GM19372 (cell line): Measurements from ENCODE around the gene MYT1.
"Not testable (repeated sequence)": the region's sequence is repeated elsewhere in the genome, so short reads cannot be mapped to it uniquely, and the experiment has no call there.

ENCODE experiments used
- ATAC-seq: cut with Tn5 transposase; IDR thresholded peaks from one replicate; pipeline ENCODE4 v1.9.1; 2021; ENCODE audit warnings: mild to moderate bottlenecking, low read depth, moderate library complexity; ENCODE audit not compliant: unreplicated experiment

The MYT1 gene

DNA sequence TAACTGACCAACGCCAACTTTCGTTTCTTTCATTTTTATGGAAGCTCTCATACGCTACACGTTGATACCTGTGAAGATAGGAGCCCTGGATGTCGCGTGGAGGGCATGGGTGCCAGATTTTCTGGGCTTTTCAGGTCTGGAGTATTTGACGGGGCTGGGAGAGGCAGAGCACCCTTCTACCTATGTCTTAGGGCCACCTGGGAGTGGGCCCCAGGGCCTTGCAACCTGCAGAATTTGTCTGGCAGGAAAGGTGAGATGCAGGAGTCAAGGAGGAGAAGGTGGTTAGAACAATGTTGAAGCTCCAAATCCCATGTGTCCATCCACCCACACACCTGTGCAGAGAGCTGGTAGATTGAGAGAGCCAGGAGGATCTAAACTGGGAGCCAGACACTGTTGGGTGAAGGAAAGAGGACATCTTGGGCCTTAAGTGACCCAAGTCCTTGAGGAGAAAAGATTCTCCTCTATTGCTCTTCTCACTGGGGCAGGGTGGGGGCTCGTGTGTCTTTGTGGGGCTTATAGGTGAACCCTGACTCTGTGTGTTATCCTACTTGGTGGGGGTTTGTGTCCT is 63.9 kb downstream of the MYT1 start:
- no peak for ATAC-seq

DNA sequence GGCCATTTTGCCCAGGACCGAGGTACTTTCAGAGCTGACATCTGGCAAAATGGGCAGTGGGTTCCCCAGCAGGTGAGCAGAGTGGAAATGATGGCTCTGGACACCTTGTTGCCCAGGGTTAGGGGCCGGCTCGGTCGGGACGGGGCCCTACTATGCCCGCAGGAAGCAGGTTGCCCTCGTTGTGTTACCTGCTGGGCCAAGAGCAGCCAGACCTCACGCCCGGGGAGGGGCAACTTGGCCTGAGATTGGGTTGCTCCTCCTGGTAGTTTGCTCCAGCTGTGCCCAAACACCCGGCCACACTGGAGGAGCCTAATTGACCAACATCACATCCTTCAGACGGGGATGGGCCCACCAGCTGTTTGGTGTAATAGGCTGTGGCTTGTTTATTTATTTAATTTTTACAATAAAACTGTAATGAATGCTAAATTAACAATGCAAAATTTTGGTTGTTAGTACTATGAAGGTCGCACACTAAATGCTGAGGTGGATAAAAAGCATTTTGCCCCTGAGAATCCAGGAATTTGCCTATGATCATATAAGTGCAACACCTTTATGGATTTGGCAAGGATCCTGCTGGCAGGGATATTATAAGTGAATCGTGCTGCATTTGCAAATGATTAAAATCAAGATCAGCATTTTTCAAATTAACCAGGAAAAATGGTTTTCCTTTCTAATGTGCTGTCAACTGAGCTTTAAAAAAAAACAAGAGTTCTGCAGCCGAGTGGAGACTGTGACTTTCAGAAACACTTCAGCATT is 64.7 kb downstream of the MYT1 start:
- ATAC-seq = no peak

DNA sequence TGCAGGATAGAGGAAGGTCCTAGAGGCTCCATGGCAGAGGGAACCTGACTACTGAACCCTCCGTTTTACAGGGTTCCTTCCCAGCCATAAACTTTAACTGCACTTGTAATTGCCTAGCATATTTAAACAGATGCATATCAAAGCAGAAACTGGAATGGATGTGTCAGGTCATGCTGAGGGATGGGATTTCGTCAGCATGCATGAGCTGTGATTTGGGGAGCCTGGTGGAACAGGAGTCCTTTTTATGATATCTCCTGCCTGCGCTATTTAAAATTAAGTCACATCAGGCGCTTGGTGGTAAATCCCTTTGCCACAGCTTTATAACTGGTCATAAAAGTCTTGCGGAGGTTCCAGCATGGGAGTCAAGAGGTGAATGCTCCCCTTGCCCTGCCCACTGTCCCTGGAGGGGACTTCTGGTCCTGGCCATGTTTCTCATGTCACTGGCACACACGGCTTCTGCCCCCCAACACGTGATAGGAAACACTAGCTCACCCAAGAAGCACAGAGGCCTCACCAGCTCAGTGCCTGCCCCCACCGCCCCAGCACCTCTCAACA is 65.3 kb downstream of the MYT1 start:
- no peak for ATAC-seq

DNA sequence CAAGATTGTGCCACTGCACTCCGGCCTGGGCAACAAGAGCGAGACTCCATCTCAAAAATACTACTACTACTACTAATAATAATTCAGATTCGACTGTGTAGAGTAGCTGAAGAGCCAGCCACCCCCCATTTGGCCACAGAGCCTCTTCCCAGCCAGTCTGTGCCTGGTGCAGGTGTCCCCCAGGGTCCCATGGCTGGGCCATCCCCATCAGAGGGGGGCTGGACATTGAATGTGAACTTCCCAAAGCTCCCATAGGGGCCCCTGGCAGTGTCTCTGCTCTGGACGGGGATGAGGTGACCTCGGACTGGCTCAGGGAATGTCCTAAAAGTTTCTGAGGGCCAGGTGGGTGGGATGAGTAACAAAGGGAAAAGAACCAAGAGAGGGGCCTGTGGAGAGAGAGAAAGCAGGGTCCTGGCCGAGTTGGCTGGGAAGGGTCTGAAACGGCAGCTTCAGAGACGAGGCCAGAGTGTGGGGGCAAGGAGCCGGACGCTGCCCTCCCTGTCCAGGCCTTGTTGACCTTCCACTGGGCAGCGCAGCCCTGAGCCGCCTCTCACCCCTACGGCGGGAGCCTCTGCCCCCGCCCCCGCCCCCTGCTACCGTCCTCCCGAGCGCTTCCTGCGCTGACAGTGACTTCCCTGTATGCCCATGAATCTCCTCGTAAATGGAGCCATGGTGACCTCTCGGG is 66.4 kb downstream of the MYT1 start:
- no peak for ATAC-seq

DNA sequence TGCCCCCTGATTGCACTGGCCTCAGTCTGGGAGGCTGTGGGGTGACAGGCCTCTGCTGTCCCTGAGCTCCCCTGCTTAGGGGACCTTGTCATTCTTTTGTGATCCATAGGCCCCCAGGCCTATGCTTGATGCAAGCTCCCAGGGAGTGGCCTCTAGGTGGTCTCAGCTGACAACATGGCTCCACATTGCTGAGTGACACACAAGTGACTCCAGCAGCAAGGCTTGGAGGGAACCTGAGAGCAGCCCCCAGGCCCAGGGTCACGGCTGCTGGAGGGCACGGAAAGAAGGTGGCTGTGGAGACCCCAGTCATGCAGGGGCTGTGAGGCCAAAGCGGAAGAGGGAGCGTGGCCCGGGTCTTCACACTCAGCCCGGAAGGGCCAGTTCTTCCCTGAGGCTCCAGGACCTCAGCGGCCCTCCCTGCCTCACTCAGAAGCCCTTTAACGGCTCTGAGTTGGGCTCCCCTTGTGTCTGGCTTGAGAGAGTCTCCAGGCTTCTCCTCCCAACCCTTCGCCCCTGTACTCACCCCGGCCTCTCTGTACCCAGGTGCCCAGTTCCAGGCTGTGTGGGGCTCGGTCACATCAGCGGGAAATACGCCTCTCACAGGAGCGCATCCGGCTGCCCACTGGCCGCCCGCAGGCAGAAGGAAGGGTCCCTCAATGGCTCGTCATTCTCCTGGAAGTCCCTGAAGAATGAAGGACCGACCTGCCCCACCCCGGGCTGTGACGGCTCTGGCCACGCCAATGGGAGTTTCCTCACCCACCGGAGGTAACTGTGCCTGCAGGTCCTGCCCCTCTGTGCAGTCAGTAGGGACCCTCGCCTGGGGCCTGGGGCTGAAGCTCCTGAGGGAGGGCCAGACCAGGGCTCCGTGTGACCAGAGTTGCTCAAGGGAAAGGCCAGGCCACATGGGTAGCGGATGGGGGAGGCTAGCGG is 67.6 kb downstream of the MYT1 start:
- ATAC-seq = no peak

DNA sequence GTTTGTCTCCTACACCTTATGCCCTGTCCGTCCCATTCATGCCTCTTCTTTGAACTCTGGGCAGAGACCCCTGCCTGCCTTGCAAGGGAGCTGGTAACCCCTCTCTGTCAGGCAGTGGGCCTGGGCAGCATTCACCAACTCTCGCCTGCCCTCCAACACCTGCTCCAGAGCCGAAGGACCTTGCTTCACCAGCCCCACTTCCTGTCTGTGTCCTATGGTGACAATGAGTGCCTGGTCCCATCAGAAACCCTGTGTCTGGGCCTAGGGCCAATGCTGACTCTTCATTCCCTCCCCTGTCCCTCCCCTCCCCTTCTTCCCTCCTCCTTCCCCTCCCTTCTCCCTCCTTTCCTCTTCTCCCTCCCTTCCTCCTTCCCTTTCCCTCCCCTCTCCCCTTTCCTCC is 68.5 kb downstream of the MYT1 start:
- ATAC-seq = no peak

- no peak for ATAC-seq
These were observed 69.5 kb downstream of the MYT1 start for GRCh38 chr20:64233725-64234124.

- no peak for ATAC-seq
These were observed 70.1 kb downstream of the MYT1 start for GRCh38 chr20:64234291-64234791.

DNA sequence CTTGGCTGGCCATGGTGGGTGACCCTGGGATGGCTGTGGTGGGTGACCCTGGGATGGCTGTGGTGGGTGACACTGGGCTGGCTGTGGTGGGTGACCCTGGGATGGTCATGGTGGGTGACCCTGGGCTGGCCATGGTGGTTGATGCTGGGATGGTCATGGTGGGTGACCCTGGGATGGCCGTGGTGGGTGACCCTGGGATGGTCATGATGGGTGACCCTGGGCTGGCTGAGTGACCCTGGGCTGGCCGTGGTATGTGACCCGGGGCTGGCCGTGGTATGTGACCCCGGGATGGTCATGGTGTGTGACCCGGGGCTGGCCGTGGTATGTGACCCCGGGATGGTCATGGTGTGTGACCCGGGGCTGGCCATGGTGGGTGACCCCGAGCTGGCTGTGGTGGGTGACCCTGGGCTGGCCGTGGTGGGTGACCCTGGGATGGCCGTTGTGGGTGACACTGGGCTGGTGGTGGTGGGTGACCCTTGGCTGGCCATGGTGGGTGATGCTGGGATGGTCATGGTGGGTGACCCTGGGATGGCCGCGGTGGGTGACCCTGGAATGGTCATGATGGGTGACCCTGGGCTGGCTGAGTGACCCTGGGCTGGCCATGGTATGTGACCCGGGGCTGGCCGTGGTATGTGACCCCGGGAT is 70.8 kb downstream of the MYT1 start:
- not testable (repeated sequence) for ATAC-seq

DNA sequence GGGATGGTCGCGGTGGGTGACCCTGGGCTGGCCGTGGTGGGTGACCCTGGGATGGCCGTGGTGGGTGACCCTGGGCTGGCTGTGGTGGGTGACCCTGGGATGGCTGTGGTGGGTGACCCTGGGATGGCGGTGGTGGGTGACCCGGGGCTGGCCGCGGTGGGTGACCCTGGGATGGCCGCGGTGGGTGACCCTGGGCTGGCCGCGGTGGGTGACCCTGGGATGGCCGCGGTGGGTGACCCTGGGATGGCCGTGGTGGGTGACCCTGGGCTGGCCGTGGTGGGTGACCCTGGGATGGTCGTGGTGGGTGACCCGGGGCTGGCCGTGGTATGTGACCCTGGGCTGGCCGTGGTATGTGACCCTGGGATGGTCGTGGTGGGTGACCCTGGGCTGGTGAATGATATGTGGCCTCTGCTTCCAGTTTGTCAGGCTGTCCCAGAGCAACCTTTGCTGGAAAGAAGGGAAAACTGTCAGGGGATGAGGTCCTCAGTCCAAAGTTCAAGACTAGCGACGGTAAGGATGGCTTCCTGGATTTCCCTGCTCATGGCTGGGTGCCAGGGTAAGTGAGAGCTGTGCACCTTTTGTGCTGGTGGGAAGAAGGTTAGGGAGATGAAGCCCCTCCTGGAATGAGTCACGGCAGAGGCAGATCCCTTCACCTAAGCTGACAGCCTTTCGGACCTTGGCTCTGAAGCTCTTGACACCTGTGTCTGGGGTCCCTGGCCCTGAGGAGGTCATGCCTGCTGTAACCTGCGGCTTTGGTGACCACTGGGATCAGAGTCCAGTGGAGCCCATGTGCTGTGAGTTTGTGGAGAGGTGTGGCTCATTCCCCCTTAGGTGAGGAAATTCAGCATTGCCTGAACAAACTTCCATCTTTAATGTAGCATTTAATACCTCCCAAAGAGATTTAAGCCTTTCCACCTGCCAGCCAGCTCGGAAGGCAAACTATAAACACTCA is 72.2 kb downstream of the MYT1 start:
- ATAC-seq = no peak

DNA sequence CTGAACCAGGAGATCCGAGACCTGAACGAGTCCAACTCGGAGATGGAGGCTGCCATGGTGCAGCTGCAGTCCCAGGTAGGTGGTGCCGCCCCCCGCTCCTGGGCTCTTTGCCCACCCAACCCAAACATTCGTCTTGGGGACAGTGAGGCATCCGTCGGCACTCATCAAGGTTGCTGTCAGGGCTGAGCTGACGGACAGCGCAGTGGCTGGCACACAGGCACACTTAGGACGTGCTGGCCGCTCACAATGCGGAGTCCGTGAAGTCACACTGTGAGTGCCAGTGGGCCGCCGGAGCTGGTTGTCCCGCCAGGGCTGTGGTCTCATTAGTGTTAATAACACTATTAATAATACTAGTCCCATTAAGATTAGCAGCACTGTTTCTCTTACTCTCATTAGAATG is 73.1 kb downstream of the MYT1 start:
- no peak for ATAC-seq

- no peak for ATAC-seq
These were observed 74.0 kb downstream of the MYT1 start for GRCh38 chr20:64238115-64238825.

DNA sequence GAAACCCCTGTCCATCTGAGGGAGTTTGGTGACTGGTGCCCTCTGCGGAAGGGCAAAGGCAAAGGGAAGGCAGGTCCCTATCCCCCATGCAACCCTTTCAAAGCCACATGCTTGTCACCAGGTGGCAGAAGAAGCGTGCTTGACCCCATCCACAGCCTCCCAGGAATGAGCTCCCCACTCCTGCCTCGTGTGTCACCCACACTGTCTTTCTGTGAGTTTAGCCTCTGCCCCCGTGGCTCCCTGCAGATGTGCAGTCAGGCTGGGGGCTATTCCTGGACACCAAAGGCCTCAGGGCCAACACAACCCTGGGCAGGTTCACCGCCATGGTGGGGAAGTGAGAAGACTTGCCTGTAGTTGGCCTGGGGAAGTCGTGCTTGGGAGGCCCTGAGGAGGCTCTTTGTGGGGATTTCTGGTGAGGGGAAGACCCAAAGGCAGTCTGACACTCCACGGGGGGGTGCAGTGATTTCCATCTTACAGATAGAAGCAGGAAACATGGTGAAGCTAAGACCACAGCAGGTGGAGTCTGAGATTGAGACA is 74.7 kb downstream of the MYT1 start:
- ATAC-seq = no peak

GRCh38 chr20:64239449-64240242 is 75.4 kb downstream of the MYT1 start:
- ATAC-seq = no peak

- ATAC-seq = no peak
These were observed 76.2 kb downstream of the MYT1 start for GRCh38 chr20:64240243-64241015.

GRCh38 chr20:64241061-64241460 is 76.8 kb downstream of the MYT1 start:
- no peak for ATAC-seq
